Activated CD4-positive, alpha-beta memory T cell treated with anti-CD3 and anti-CD28 coated beads, Interleukin-2, amount 10 ng/mL, durations not matched to agents 7 days and 5 days (primary cell): ENCODE measurements around the gene TPM2. TPM values are rescaled to one million over a fixed set of nuclear protein-coding genes. Genes with fewer than 3 reads are reported as not detected.

Source experiments
- CTCF ChIA-PET: fragments of 350-600 bp; sonication (Branson Sonifier 250); formaldehyde crosslinking; loops from one replicate; lab custom pipeline; 2021; ENCODE audit warnings: antibody characterized with exemption, inconsistent platforms; lab: Charles Lee
- POLR2A ChIA-PET: fragments of 350-600 bp; sonication (Branson Sonifier 250); formaldehyde crosslinking; loops from one replicate; lab custom pipeline; 2021; ENCODE audit warnings: antibody characterized with exemption; lab: Charles Lee
- DNase-seq: peaks from one replicate; pipeline ENCODE4 v3.0.0-alpha.2; 2020
- H3K27ac Mint-ChIP-seq: one replicate; pipeline ENCODE4 v1.8.0; 2021; ENCODE audit warnings: mild to moderate bottlenecking, mixed read lengths
- H3K27me3 Mint-ChIP-seq: one replicate; pipeline ENCODE4 v1.8.0; 2021; ENCODE audit warnings: mixed read lengths
- H3K36me3 Mint-ChIP-seq: one replicate; pipeline ENCODE4 v1.8.0; 2021; ENCODE audit warnings: low read depth, mixed read lengths
- H3K4me1 Mint-ChIP-seq: one replicate; pipeline ENCODE4 v1.8.0; 2021; ENCODE audit warnings: mixed read lengths
- H3K4me3 Mint-ChIP-seq: one replicate; pipeline ENCODE4 v1.8.0; 2021; ENCODE audit warnings: mild to moderate bottlenecking, mixed read lengths
- H3K9me3 Mint-ChIP-seq: one replicate; pipeline ENCODE4 v1.8.0; 2021; ENCODE audit warnings: mixed read lengths
- total RNA-seq, 2 experiments: library from RNA; stranded (reverse); gene quantifications; one replicate each; pipeline ENCODE4 v1.2.3, GENCODE V29; 2021

The TPM2 gene
- 1 to 10 TPM; 8.9 to 9.2 TPM for total RNA-seq

- no peak within 1 kb of the TSS for H3K27ac Mint-ChIP-seq
- CTCF ChIA-PET, result interaction anchor here (1.1 to 8.0 kb wide), 6 partner anchors 25 to 78 kb away, joined by 3 to 60 read pairs (median 10); partner anchors contain the start of genes ARHGEF39, CCDC107 and RMRP
- POLR2A ChIA-PET, result interaction anchor here (0.9 to 4.6 kb wide), 7 partner anchors 10 to 43 kb away, joined by 3 to 24 read pairs (median 5); partner anchors contain the start of genes ARHGEF39, CCDC107, CREB3 and RMRP
These were observed at the start of gene TPM2 for GRCh38 chr9:35689542-35690293. Gene TPM2, minus strand, starts transcription at chr9:35689925. Its CDS starts 108 bp downstream, at chr9:35689817.

GRCh38 chr9:35738924-35739323, 49.2 kb upstream of the TPM2 start:
- CTCF ChIA-PET, result interaction anchor here (0.9 to 5.9 kb wide), 2 partner anchors 9 to 18 kb away, joined by 3 to 98 read pairs; partner anchors contain the start of genes GBA2 and RGP1
- no peak overlapping the region for H3K4me3 Mint-ChIP-seq
- H3K9me3 Mint-ChIP-seq, result no peaks in the 10 kb centered on the region
- peaks cover 34% of the 10 kb centered on the region for H3K4me1 Mint-ChIP-seq
- POLR2A ChIA-PET, result interaction anchor here (3.2 kb wide), 1 partner anchor 9 kb away, joined by 20 read pairs; the partner anchor contains the start of genes GBA2 and RGP1
- no peaks in the 10 kb centered on the region for H3K27me3 Mint-ChIP-seq
- peaks cover 72% of the 10 kb centered on the region for H3K36me3 Mint-ChIP-seq
- peak overlapping the region; percentile 12 for H3K27ac Mint-ChIP-seq
- DNase-seq, result no peak

More at GRCh38 chr9:35689542-35690293, at the start of gene TPM2:
- no peaks in the 10 kb centered on the region for H3K36me3 Mint-ChIP-seq
- H3K4me1 Mint-ChIP-seq, result peaks cover 24% of the 10 kb centered on the region
- H3K4me3 Mint-ChIP-seq, result peak within 1 kb of the TSS; percentile 75
- no peaks in the 10 kb centered on the region for H3K9me3 Mint-ChIP-seq
- no peaks in the 10 kb centered on the region for H3K27me3 Mint-ChIP-seq
- DNase-seq, result no peak

GRCh38 chr9:35738186-35738585, 48.5 kb upstream of the TPM2 start:
- Mint-ChIP-seq H3K4me1 (peaks cover 36% of the 10 kb centered on the region), H3K27me3 (no peaks in the 10 kb centered on the region), H3K27ac (no peak overlapping the region), H3K36me3 (peaks cover 68% of the 10 kb centered on the region), H3K9me3 (no peaks in the 10 kb centered on the region), H3K4me3 (no peak overlapping the region)
- CTCF ChIA-PET, result interaction anchor here (0.7 to 5.9 kb wide), 5 partner anchors 10 to 130 kb away, joined by 3 to 98 read pairs (median 3); partner anchors contain the start of genes GBA2 and RGP1
- no peak for DNase-seq
- POLR2A ChIA-PET, result interaction anchor here (3.2 kb wide), 1 partner anchor 10 kb away, joined by 20 read pairs; the partner anchor contains the start of genes GBA2 and RGP1

DNA sequence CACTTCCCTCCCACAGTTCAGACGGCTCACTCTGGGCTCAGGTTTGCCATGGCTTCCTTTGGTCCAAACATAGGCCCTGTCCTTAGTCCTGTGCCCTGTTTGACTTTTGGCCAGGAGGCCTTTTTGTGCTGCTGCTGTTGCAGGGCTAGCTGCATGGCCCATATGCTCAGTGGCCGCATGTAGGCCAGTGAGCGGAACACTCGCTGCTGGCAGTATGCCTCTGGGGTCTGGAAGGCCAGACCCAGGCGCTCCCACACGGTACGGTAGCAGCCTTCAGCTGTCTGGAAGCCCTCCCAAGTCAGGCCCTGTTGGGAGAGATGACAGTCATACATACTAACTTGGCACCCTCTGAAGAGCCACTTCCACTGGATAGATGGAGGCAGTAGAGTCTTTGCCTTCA, 47.4 kb upstream of the TPM2 start:
- Mint-ChIP-seq H3K27ac (no peak overlapping the region), H3K4me1 (peaks cover 32% of the 10 kb centered on the region), H3K27me3 (no peaks in the 10 kb centered on the region), H3K4me3 (no peak overlapping the region), H3K9me3 (no peaks in the 10 kb centered on the region), H3K36me3 (peaks cover 61% of the 10 kb centered on the region)
- ChIA-PET CTCF (interaction anchor here (0.7 to 5.9 kb wide), 7 partner anchors 11 to 129 kb away, joined by 3 to 98 read pairs (median 3); partner anchors contain the start of genes GBA2 and RGP1), POLR2A (interaction anchor here (0.5 to 3.2 kb wide), 2 partner anchors 11 to 80 kb away, joined by 4 to 20 read pairs; partner anchors contain the start of genes GBA2 and RGP1)
- DNase-seq, result no peak

DNA sequence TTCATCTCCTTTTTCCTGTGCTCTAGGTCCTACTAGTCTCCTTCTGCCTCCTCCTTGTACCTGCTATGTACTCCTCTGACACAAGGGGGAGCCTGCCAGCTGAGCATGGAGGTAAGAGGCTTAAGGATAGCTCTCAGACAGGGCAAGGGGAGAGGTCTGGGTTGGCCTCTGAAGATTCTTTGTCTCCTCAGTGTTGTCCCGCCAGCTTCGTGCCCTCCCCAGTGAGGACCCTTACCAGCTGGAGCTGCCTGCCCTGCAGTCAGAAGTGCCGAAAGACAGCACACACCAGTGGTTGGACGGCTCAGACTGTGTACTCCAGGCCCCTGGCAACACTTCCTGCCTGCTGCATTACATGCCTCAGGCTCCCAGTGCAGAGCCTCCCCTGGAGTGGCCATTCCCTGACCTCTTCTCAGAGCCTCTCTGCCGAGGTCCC, 46.5 kb upstream of the TPM2 start:
- peaks cover 23% of the 10 kb centered on the region for H3K4me1 Mint-ChIP-seq
- H3K9me3 Mint-ChIP-seq, result no peaks in the 10 kb centered on the region
- no peaks in the 10 kb centered on the region for H3K27me3 Mint-ChIP-seq
- DNase-seq, result peak; percentile 72
- ChIA-PET CTCF (interaction anchor here (0.6 to 5.9 kb wide), 14 partner anchors 9 to 209 kb away, joined by 3 to 98 read pairs (median 3); partner anchors contain the start of genes GBA2 and RGP1), POLR2A (interaction anchor here (0.7 to 2.9 kb wide), 2 partner anchors 12 to 20 kb away, joined by 3 to 21 read pairs; partner anchors contain the start of genes GBA2 and RGP1)
- H3K27ac Mint-ChIP-seq, result no peak overlapping the region
- H3K36me3 Mint-ChIP-seq, result peaks cover 57% of the 10 kb centered on the region
- no peak overlapping the region for H3K4me3 Mint-ChIP-seq

DNA sequence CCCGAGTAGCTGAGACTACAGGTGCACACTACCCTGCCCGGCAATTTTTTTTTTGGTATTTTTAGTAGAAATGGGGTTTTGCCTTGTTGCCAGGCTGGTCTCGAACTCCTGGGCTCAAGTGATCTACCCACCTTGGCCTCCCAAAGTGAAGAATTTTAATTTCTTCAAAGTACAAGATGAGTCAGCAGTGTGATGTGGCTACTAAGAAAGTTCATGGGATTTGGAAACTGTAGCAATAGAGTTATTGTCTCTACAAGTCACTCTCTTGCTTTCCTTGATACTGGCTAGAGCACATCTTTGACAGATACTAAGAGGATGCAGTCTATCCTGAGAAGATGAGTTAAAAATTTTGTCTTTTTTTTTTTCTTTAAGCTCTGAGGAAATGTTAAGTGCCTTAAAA, 44.4 kb upstream of the TPM2 start:
- no peaks in the 10 kb centered on the region for H3K27me3 Mint-ChIP-seq
- CTCF ChIA-PET, result interaction anchor here (1.0 to 5.9 kb wide), 6 partner anchors 14 to 131 kb away, joined by 3 to 98 read pairs (median 6); partner anchors contain the start of genes CCDC107, GBA2, RGP1 and RMRP
- no peaks in the 10 kb centered on the region for H3K9me3 Mint-ChIP-seq
- H3K36me3 Mint-ChIP-seq, result peaks cover 52% of the 10 kb centered on the region
- peaks cover 23% of the 10 kb centered on the region for H3K4me1 Mint-ChIP-seq
- no peak overlapping the region for H3K4me3 Mint-ChIP-seq
- no peak for DNase-seq
- POLR2A ChIA-PET, result interaction anchor here (2.9 kb wide), 1 partner anchor 14 kb away, joined by 21 read pairs; the partner anchor contains the start of genes GBA2 and RGP1
- peak overlapping the region; percentile 11 for H3K27ac Mint-ChIP-seq

DNA sequence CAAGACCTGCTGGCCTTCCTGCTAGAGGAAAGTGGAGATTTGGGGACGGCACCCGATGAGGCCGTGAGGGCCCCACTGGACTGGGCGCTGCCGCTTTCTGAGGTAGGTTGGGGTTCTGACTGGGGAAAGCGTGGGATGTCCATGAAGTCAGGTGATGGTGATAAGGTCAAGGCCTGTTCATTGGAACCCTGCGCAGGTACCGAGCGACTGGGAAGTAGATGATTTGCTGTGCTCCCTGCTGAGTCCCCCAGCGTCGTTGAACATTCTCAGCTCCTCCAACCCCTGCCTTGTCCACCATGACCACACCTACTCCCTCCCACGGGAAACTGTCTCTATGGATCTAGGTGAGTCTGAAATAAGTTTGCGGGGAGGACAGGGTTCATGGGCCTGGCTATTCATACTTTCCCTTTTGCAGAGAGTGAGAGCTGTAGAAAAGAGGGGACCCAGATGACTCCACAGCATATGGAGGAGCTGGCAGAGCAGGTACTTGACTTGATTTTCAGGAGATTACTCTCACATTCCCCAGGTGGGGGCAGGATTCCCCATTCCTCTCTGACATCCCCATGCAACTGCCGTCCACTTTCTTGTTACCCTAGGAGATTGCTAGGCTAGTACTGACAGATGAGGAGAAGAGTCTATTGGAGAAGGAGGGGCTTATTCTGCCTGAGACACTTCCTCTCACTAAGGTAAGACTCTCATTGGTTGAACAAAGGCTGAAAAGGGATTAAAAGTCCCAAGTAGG, 43.2 kb upstream of the TPM2 start:
- H3K4me3 Mint-ChIP-seq, result no peak overlapping the region
- no peaks in the 10 kb centered on the region for H3K27me3 Mint-ChIP-seq
- no peak for DNase-seq
- ChIA-PET CTCF (interaction anchor here (0.7 to 8.0 kb wide), 12 partner anchors 12 to 661 kb away, joined by 3 to 95 read pairs (median 4); partner anchors contain the start of genes ARHGEF39, CCDC107, GBA2 and RGP1), POLR2A (interaction anchor here (0.8 to 7.6 kb wide), 18 partner anchors 9 to 630 kb away, joined by 3 to 147 read pairs (median 8); partner anchors contain the start of genes ARHGEF39, CCDC107, GBA2 and HINT2)
- H3K9me3 Mint-ChIP-seq, result no peaks in the 10 kb centered on the region
- H3K27ac Mint-ChIP-seq, result peak overlapping the region; percentile 89
- peaks cover 41% of the 10 kb centered on the region for H3K36me3 Mint-ChIP-seq
- peaks cover 23% of the 10 kb centered on the region for H3K4me1 Mint-ChIP-seq

- Mint-ChIP-seq H3K9me3 (no peaks in the 10 kb centered on the region), H3K27me3 (no peaks in the 10 kb centered on the region), H3K4me1 (peaks cover 23% of the 10 kb centered on the region)
These were observed 42.6 kb upstream of the TPM2 start, which contains the start of the genes CREB3 and TLN1 for GRCh38 chr9:35732185-35732799. Gene CREB3, plus strand, starts transcription at chr9:35732666. Its CDS starts 107 bp downstream, at chr9:35732773. Gene TLN1, minus strand, starts transcription at chr9:35732195. Its CDS starts 6,501 bp downstream, at chr9:35725694.

GRCh38 chr9:35731415-35732184, 41.9 kb upstream of the TPM2 start:
- Mint-ChIP-seq H3K36me3 (peaks cover 41% of the 10 kb centered on the region), H3K9me3 (no peaks in the 10 kb centered on the region), H3K27ac (peak overlapping the region; percentile 89), H3K4me3 (no peak overlapping the region), H3K4me1 (peaks cover 23% of the 10 kb centered on the region), H3K27me3 (no peaks in the 10 kb centered on the region)
- ChIA-PET POLR2A (interaction anchor here (0.6 to 7.6 kb wide), 25 partner anchors 10 to 628 kb away, joined by 3 to 147 read pairs (median 6); partner anchors contain the start of genes ARHGEF39, CCDC107, GBA2 and GNE), CTCF (interaction anchor here (0.6 to 8.0 kb wide), 18 partner anchors 11 to 635 kb away, joined by 3 to 95 read pairs (median 5); partner anchors contain the start of genes ARHGEF39, CCDC107, GBA2 and RGP1)
- DNase-seq, result no peak

More at GRCh38 chr9:35732185-35732799, 42.6 kb upstream of the TPM2 start, which contains the start of the genes CREB3 and TLN1:
- H3K27ac Mint-ChIP-seq, result peak within 1 kb of the TSS; percentile 89
- peaks cover 37% of the 10 kb centered on the region for H3K36me3 Mint-ChIP-seq
- POLR2A ChIA-PET, result interaction anchor here (0.8 to 7.6 kb wide), 22 partner anchors 9 to 629 kb away, joined by 3 to 147 read pairs (median 6); partner anchors contain the start of genes ARHGEF39, CCDC107, GBA2 and GNE
- CTCF ChIA-PET, result interaction anchor here (0.6 to 8.0 kb wide), 17 partner anchors 12 to 661 kb away, joined by 3 to 95 read pairs (median 4); partner anchors contain the start of genes ARHGEF39, CCDC107, GBA2 and RGP1
- DNase-seq, result peak; percentile 99
- no peak within 1 kb of the TSS for H3K4me3 Mint-ChIP-seq

DNA sequence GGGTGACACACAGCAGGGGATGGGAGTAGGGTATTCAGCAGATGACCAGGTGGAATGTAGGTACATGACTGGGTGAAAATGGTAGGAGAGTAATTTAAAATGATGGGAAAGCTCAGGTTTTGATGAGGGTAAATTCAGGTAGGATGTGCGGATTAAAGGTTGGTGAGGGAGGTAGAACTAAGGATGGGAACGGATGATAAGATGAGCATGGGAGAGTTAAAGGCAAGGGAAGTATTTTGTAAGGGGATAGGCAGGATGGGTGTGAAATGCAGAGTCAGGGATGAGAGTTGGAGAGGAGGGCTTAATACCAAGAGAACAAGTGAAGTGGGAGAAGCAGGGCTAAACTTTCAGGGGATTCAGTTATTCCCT, 40.7 kb upstream of the TPM2 start:
- Mint-ChIP-seq H3K9me3 (no peaks in the 10 kb centered on the region), H3K4me3 (no peak overlapping the region), H3K27me3 (no peaks in the 10 kb centered on the region), H3K4me1 (peaks cover 17% of the 10 kb centered on the region), H3K27ac (no peak overlapping the region), H3K36me3 (peaks cover 39% of the 10 kb centered on the region)
- ChIA-PET POLR2A (interaction anchor here (1.2 to 7.6 kb wide), 10 partner anchors 9 to 126 kb away, joined by 4 to 147 read pairs (median 8); partner anchors contain the start of genes ARHGEF39, CCDC107, GBA2 and HINT2), CTCF (interaction anchor here (0.7 to 8.0 kb wide), 9 partner anchors 10 to 152 kb away, joined by 3 to 95 read pairs (median 20); partner anchors contain the start of genes ARHGEF39, CCDC107, GBA2 and RGP1)
- no peak for DNase-seq
